K562 (cell line): ENCODE measurements around the gene PGM5. TPM values are rescaled to one million over a fixed set of nuclear protein-coding genes. Genes with fewer than 3 reads are reported as not detected.
A peak's percentile ranks its signal among the peaks of the same experiment; 100 is the strongest.

Experiments
- ATAC-seq: fragments of 200-7000 bp; cut with Tn5 transposase; 3 replicates; pipeline ENCODE4 v1.9.1; 2020; ENCODE audit warnings: moderate library complexity
- BruUV-seq: library from RNA; stranded (reverse); fragments of 400-500 nt; replicated peaks from 2 replicates; lab custom pipeline; 2021; lab: Mats Ljungman, UMichigan
- CTCF ChIA-PET: fragments of 300-600 bp; formaldehyde crosslinking; extraction: SDS; loops from one replicate; lab custom pipeline; 2021; ENCODE audit warnings: low intra/inter-chr PET ratio; lab: Yijun Ruan, JAX
- POLR2A ChIA-PET: fragments of 300-600, 350-650 bp; sonication (Branson Sonifier 250); formaldehyde crosslinking; extraction: SDS; loops from one replicate; lab custom pipeline; 2021; ENCODE audit warnings: antibody characterized with exemption, inconsistent platforms; lab: Yijun Ruan, JAX
- DNase-seq, 4 experiments: peaks; one replicate each; pipeline versions ENCODE4 v3.0.0 to v3.0.0-alpha.2; 2011 to 2018; ENCODE audit warnings: low spot score in 3 of 4, mixed read lengths in 3 of 4; ENCODE audit errors: extremely low read depth in 1 of 4
- FAIRE-seq: peaks from 2 replicates; lab custom pipeline; 2011; peaks lifted over from hg19 to GRCh38; lab: Jason Lieb, UNC
- H2AFZ ChIP-seq: 2 replicates; pipeline ENCODE4 v1.6.0; 2011; ENCODE audit warnings: low read depth, low read length, control low read depth, inconsistent platforms
- H3K27ac ChIP-seq: fragments of 200-600 bp; 3 replicates; pipeline ENCODE4 v1.8.0; 2011; ENCODE audit warnings: low read depth, mild to moderate bottlenecking, control low read depth, inconsistent platforms, low read length, moderate library complexity, mixed read lengths; ENCODE audit errors: extremely low read depth
- H3K27me3 ChIP-seq, 2 experiments: fragments of 300-600 bp in 1 of 2; 2 replicates in 1 of 2; 3 replicates in 1 of 2; pipeline versions ENCODE4 v1.6.0 to v1.8.0; 2011; ENCODE audit warnings: inconsistent platforms in 2 of 2, low read length in 2 of 2, mild to moderate bottlenecking in 1 of 2, mixed read lengths in 1 of 2, moderate library complexity in 1 of 2; ENCODE audit not compliant: control insufficient read depth in 2 of 2, insufficient read depth in 2 of 2
- H3K36me3 ChIP-seq: fragments of 300-600 bp; 3 replicates; pipeline ENCODE4 v1.8.0; 2011; ENCODE audit warnings: mild to moderate bottlenecking, low read length, inconsistent platforms; ENCODE audit not compliant: control insufficient read depth, insufficient read depth
- H3K4me1 ChIP-seq, 2 experiments: fragments of 200-600 bp in 1 of 2; replicated peaks in 1 of 2; 2 replicates in 1 of 2; 3 replicates in 1 of 2; pipeline versions ENCODE4 v1.5.1 to v1.8.0; 2011; ENCODE audit warnings: inconsistent platforms in 2 of 2, low read length in 2 of 2, mild to moderate bottlenecking in 1 of 2, mixed read lengths in 1 of 2, moderate library complexity in 1 of 2; ENCODE audit not compliant: control insufficient read depth in 2 of 2, insufficient read depth in 2 of 2
- H3K4me2 ChIP-seq: 2 replicates; pipeline ENCODE4 v1.6.1; 2011; ENCODE audit warnings: low read length, control low read depth, inconsistent platforms, mixed read lengths; ENCODE audit not compliant: insufficient read depth
- H3K4me3 ChIP-seq: fragments of 200-600 bp; sonication (generic), shearing (Covaris generic); 2 replicates; pipeline ENCODE4 v1.5.1; 2016; ENCODE audit warnings: control low read depth, inconsistent platforms
- H3K79me2 ChIP-seq: fragments of 200-600 bp; 3 replicates; pipeline ENCODE4 v1.8.0; 2011; ENCODE audit warnings: low read length, inconsistent platforms; ENCODE audit not compliant: control insufficient read depth, insufficient read depth
- H3K9ac ChIP-seq, 2 experiments: 2 replicates each; pipeline versions ENCODE4 v1.6.0 to v1.6.1; 2011; ENCODE audit warnings: low read depth in 2 of 2, low read length in 2 of 2, control low read depth in 1 of 2, inconsistent platforms in 1 of 2, mild to moderate bottlenecking in 1 of 2, mixed read lengths in 1 of 2; ENCODE audit not compliant: insufficient read depth in 1 of 2
- H3K9me1 ChIP-seq: one replicate; pipeline ENCODE4 v1.6.0; 2011; ENCODE audit warnings: inconsistent platforms, mild to moderate bottlenecking, low read length, moderate library complexity; ENCODE audit not compliant: control insufficient read depth, insufficient read depth
- H3K9me3 ChIP-seq: replicated peaks from 2 replicates; pipeline ENCODE4 v1.5.1; 2011; ENCODE audit warnings: low read depth, low read length, inconsistent platforms; ENCODE audit not compliant: control insufficient read depth, insufficient read depth
- H4K20me1 ChIP-seq: replicated peaks from 2 replicates; pipeline ENCODE4 v1.6.1; 2011; ENCODE audit warnings: low read length, inconsistent platforms, mixed read lengths; ENCODE audit not compliant: control insufficient read depth, insufficient read depth
- BHLHE40 ChIP-seq: IDR thresholded peaks from 2 replicates; pipeline ENCODE4 v1.6.1; 2011; ENCODE audit warnings: low read length, improper control_type of control experiment
- GABPA ChIP-seq: fragments of 200-800 bp; sonication (Bioruptor generic); conservative IDR thresholded peaks from 2 replicates; pipeline ENCODE4 v1.6.1; 2016; ENCODE audit warnings: low read depth, missing genetic modification characterization, missing compliant biosample characterization
- HDAC2 ChIP-seq: fragments of 450-650 bp; IDR thresholded peaks from 2 replicates; pipeline ENCODE4 v1.6.1; 2016; ENCODE audit warnings: mild to moderate bottlenecking
- KAT2B ChIP-seq: IDR thresholded peaks from one replicate; pipeline ENCODE4 v1.6.1; 2012; ENCODE audit warnings: low read depth, mild to moderate bottlenecking, control low read depth, inconsistent platforms, low read length, moderate library complexity
- MTA2 ChIP-seq: fragments of 450-650 bp; IDR thresholded peaks from 2 replicates; pipeline ENCODE4 v1.6.1; 2016; ENCODE audit warnings: low read depth
- RAD21 ChIP-seq, 2 experiments: fragments of 250-450 bp in 1 of 2; fragments of 450-650 bp in 1 of 2; sonication (Bioruptor Pico) in 1 of 2; formaldehyde crosslinking in 1 of 2; IDR thresholded peaks in 1 of 2; conservative IDR thresholded peaks in 1 of 2; 2 replicates each; pipeline versions ENCODE4 v1.4.0 to v1.8.0; 2020 to 2022; ENCODE audit warnings: mild to moderate bottlenecking in 2 of 2, moderate library complexity in 1 of 2
- XRCC3 ChIP-seq: fragments of 450-650 bp; IDR thresholded peaks from 2 replicates; pipeline ENCODE4 v1.6.1; 2017; ENCODE audit warnings: mild to moderate bottlenecking, moderate library complexity
- ZBED1 ChIP-seq: IDR thresholded peaks from 2 replicates; pipeline ENCODE4 v1.6.1; 2014
- ZNF668 ChIP-seq: fragments of 250-450 bp; sonication (Bioruptor Pico); IDR thresholded peaks from 2 replicates; pipeline ENCODE4 v1.8.0; 2022; ENCODE audit warnings: mild to moderate bottlenecking, inconsistent platforms
- WGBS: fragments of 100-300 bp; shearing (Covaris generic); methylation state at CpG from one replicate; pipeline ENCODE4 v1.1.6; 2016; ENCODE audit warnings: low coverage, mixed read lengths; ENCODE audit not compliant: insufficient coverage; ENCODE audit errors: missing lambda C conversion rate; 5-methylcytosine and 5-hydroxymethylcytosine counted together
- in situ Hi-C: fragments of 300-500 bp; cut with MboI; formaldehyde crosslinking; loops from 4 replicates; pipeline ENCODE4 v1.15.0; 2018; ENCODE audit warnings: inconsistent platforms, mixed read lengths
- intact Hi-C: fragments of 100-400 bp; cut with micrococcal nuclease; formaldehyde crosslinking; loops from 2 replicates; pipeline ENCODE4 v1.14.2; 2022
- polyA plus RNA-seq, 8 experiments: library from polyadenylated mRNA; depleted of rRNA in 4 of 8; stranded (reverse) in 5 of 8; unstranded in 3 of 8; fragments of >200 nt; fragmentation: Nextera tagmentation in 2 of 8; fragmentation: Illumina TruSeq in 1 of 8; extraction: Ambion mirVana in 2 of 8; extraction: Trizol in 1 of 8; gene quantifications; 2 replicates each; pipeline versions ENCODE4 v1.2.1 to v1.2.3, GENCODE V29; 2011 to 2014; ENCODE audit warnings: inconsistent platforms in 1 of 8, missing spikeins in 1 of 8
- total RNA-seq, 7 experiments: library from RNA; depleted of rRNA in 6 of 7; stranded (reverse); fragments of >200 nt in 6 of 7; fragmentation: Illumina TruSeq in 2 of 7; extraction: Trizol in 2 of 7; gene quantifications; 2 replicates each; pipeline versions ENCODE4 v1.2.1 to v1.2.3, GENCODE V29; 2011 to 2021; ENCODE audit warnings: low replicate concordance in 1 of 7
- TF ChIP-seq, protein P1 (sequence below), 3 experiments: IDR thresholded peaks in 2 of 3; conservative IDR thresholded peaks in 1 of 3; 2 replicates each; pipeline ENCODE4 v1.5.1; 2011 to 2012; ENCODE audit warnings: low read length in 3 of 3, mild to moderate bottlenecking in 3 of 3, control low read depth in 2 of 3, improper control_type of control experiment in 1 of 3, inconsistent platforms in 1 of 3, low read depth in 1 of 3, mixed read lengths in 1 of 3, moderate library complexity in 1 of 3; ENCODE audit not compliant: insufficient read depth in 2 of 3

PGM5 gene
- total and polyA plus RNA-seq, 9 of the 15 experiments (the other 6 are each of a cell fraction or from before 2014, with no cell fraction given) = 0.03 to 0.24 (median 0.15) TPM; not detected in 1

DNA sequence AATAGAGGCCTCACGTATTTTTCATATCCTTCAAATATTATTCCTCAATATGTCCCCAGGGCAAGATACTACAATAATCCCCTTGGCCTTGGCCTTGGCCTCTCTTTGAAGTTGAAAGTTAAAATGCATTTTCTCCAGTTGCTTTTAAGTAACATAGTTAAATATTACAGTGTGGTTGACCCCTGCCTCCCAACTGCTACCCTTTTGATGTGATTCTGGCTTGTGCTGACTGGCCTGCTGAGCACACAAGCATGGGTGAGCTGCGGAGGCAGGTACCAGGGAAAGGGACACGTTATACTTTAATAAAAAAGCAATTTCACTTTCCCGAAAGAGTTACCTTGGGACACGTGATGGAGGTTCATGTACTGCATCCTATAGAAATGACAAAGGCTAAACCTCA, 202.1 kb downstream of the PGM5 start (continued):
- TF ChIP-seq KAT2B (no peak), MTA2 (no peak), HDAC2 (no peak), GABPA (tag) (no peak)
- TF ChIP-seq, all 486 proteins: peak for 0

DNA sequence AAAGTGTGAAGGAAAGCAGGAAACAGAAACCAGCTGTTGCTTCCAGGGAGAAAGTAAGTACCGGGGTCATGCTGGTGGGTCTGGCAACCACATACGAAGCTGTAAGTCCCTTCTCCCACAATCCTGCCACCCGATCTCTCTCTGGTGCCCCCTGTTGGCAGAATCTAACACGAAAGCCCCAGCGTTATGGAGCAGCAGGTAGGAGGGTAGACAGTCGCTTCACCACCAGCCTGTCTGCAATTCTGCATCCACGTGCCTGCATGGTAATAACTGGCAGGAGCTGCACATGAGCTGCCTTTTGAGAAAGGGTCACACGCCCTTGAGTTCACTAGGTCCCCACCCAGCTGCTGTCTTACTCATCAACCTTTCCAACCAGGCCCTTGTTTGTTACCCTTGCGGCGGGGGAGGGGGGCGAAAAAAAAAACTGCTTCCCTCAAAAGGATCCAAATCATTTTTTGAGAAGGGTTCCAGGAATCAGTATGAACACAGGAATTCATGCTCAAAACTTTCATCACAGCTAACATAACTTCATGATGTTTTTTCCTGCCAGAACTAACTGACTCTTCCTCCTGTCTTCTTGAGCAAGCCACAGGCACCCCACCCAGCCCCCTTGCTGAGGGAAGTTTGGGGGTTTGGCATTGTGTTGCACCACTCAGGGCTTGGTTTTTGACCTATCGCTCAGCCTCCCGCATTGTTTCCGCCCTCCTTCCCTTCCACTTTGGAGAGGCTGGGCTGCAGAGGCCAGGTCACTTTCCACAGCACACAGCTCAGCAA, 203.8 kb downstream of the PGM5 start:
- TF ChIP-seq RAD21 (CRISPR knock-in tag; conservative IDR thresholded peaks at IDR 0.05 in 1 of 2, IDR thresholded peaks at IDR 0.05 in 1 of 2) (peak; percentile 15 to 41; a peak in 1 of 4 replicates), ZBED1 (no peak), BHLHE40 (0 out of 2 replicates have a peak, but pooled peaks have one; percentile 8), ZNF668 (CRISPR knock-in tag) (no peak), XRCC3 (no peak)
- TF ChIP-seq, protein P1, sequence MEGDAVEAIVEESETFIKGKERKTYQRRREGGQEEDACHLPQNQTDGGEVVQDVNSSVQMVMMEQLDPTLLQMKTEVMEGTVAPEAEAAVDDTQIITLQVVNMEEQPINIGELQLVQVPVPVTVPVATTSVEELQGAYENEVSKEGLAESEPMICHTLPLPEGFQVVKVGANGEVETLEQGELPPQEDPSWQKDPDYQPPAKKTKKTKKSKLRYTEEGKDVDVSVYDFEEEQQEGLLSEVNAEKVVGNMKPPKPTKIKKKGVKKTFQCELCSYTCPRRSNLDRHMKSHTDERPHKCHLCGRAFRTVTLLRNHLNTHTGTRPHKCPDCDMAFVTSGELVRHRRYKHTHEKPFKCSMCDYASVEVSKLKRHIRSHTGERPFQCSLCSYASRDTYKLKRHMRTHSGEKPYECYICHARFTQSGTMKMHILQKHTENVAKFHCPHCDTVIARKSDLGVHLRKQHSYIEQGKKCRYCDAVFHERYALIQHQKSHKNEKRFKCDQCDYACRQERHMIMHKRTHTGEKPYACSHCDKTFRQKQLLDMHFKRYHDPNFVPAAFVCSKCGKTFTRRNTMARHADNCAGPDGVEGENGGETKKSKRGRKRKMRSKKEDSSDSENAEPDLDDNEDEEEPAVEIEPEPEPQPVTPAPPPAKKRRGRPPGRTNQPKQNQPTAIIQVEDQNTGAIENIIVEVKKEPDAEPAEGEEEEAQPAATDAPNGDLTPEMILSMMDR (IDR thresholded peaks at IDR 0.05 in 2 of 3, conservative IDR thresholded peaks at IDR 0.05 in 1 of 3; ENCODE audit: insufficient read depth in 2 of 3, low read depth in 1 of 3, low read length in 3 of 3) = peak; percentile 51 to 59 (median 58)
- no peak overlapping the region for H3K4me3 ChIP-seq
- H3K4me2 ChIP-seq = no peak overlapping the region
- H3K36me3 ChIP-seq = no peaks in the 10 kb centered on the region
- no peak overlapping the region for H3K9ac ChIP-seq
- FAIRE-seq = peak; percentile 75
- H3K27me3 ChIP-seq = peaks cover 7 to 15% of the 10 kb centered on the region in 2 experiments; a peak in 2 of 5 replicates
- 10% methylated on average over 14 of the region's 14 CpGs for WGBS
- peak; percentile 48 to 63 (median 60) for DNase-seq
- no peaks in the 10 kb centered on the region for H3K9me1 ChIP-seq
- CTCF ChIA-PET = no interaction called here
- in situ Hi-C loops = loop anchor here (25.0 kb wide), 1 partner anchor 223 kb away; no protein-coding TSS in a partner anchor
- BruUV-seq = no TSS peak
- no peaks in the 10 kb centered on the region for H4K20me1 ChIP-seq
- H3K4me1 ChIP-seq = no peaks in the 10 kb centered on the region
- H3K27ac ChIP-seq = no peak overlapping the region
- no peaks in the 10 kb centered on the region for H3K9me3 ChIP-seq
- intact Hi-C loops = no loop called here
- POLR2A ChIA-PET = interaction anchor here (0.8 to 1.6 kb wide), 2 partner anchors 10 to 1018 kb away, joined by 3 to 6 read pairs; no protein-coding TSS in a partner anchor
- no peak overlapping the region for H2AFZ ChIP-seq
- peak; percentile 86 for ATAC-seq
- no peaks in the 10 kb centered on the region for H3K79me2 ChIP-seq
